Transverse colon (tissue), 3 donors: ENCODE results near the gene GSC2.

Experiments
- CTCF ChIP-seq, 5 experiments: fragments of 200-600 bp in 3 of 5; fragments of 450-650 bp in 2 of 5; sonication (generic) in 3 of 5; IDR thresholded peaks; 1 replicate in 2 of 5; 2 replicates in 3 of 5; pipeline ENCODE4 v1.5.1; 2016 to 2017; ENCODE audit warnings: antibody characterized with exemption in 5 of 5, inconsistent platforms in 3 of 5, mild to moderate bottlenecking in 2 of 5, moderate library complexity in 1 of 5
- POLR2A ChIP-seq: fragments of 450-650 bp; IDR thresholded peaks from one replicate; pipeline ENCODE4 v1.6.1; 2016; ENCODE audit warnings: antibody characterized with exemption, mild to moderate bottlenecking, moderate library complexity

- TF ChIP-seq CTCF (IDR thresholded peaks at IDR 0.05) (no peak), POLR2A (no peak)
Observed at GRCh38 chr22:19197997-19198865, 48.1 kb upstream of the GSC2 start.
